DOHH2 (cell line): ENCODE measurements around the gene YPEL1.
A peak's percentile ranks its signal among the peaks of the same experiment; 100 is the strongest.

ENCODE experiments used
- H3F3A ChIP-seq: fragments of 200-600 bp; sonication (generic), shearing (Covaris generic); 2 replicates; pipeline ENCODE4 v1.6.0; 2016; ENCODE audit warnings: antibody characterized with exemption, mild to moderate bottlenecking; ENCODE audit not compliant: control insufficient read depth, insufficient read depth
- H3K27ac ChIP-seq: fragments of 200-600 bp; sonication (generic); 2 replicates; pipeline ENCODE4 v1.5.1; 2014; ENCODE audit warnings: low read depth, mild to moderate bottlenecking, low read length, moderate library complexity
- H3K27me3 ChIP-seq: fragments of 200-600 bp; sonication (generic); 2 replicates; pipeline ENCODE4 v1.6.1; 2014; ENCODE audit warnings: mild to moderate bottlenecking, low read length, mixed read lengths; ENCODE audit not compliant: control insufficient read depth
- H3K36me3 ChIP-seq: fragments of 200-600 bp; sonication (generic); 2 replicates; pipeline ENCODE4 v1.6.1; 2014; ENCODE audit warnings: mild to moderate bottlenecking, low read length, moderate library complexity, mixed read lengths; ENCODE audit not compliant: control insufficient read depth
- H3K4me1 ChIP-seq: fragments of 200-600 bp; sonication (generic); 2 replicates; pipeline ENCODE4 v1.6.1; 2014; ENCODE audit warnings: mild to moderate bottlenecking, low read length, mixed read lengths; ENCODE audit not compliant: control insufficient read depth
- H3K4me2 ChIP-seq: fragments of 200-600 bp; sonication (generic); 2 replicates; pipeline ENCODE4 v1.6.0; 2014; ENCODE audit warnings: mild to moderate bottlenecking, low read length, moderate library complexity
- H3K4me3 ChIP-seq: fragments of 200-600 bp; sonication (generic); 2 replicates; pipeline ENCODE4 v1.5.1; 2014; ENCODE audit warnings: mild to moderate bottlenecking, low read length, mixed read lengths
- H3K79me2 ChIP-seq: fragments of 200-600 bp; sonication (generic); 2 replicates; pipeline ENCODE4 v1.6.1; 2014; ENCODE audit warnings: mild to moderate bottlenecking, low read length, mixed read lengths; ENCODE audit not compliant: control insufficient read depth
- H3K9me2 ChIP-seq: fragments of 200-600 bp; sonication (generic); replicated peaks from 2 replicates; pipeline ENCODE4 v1.6.1; 2014; ENCODE audit warnings: mild to moderate bottlenecking, low read length, mixed read lengths; ENCODE audit not compliant: control insufficient read depth
- H3K9me3 ChIP-seq: fragments of 200-600 bp; sonication (generic); 2 replicates; pipeline ENCODE4 v1.6.1; 2014; ENCODE audit warnings: antibody characterized with exemption, low read length, mixed read lengths; ENCODE audit not compliant: control insufficient read depth, insufficient read depth
- H4K20me1 ChIP-seq: fragments of 200-600 bp; sonication (generic); 2 replicates; pipeline ENCODE4 v1.6.0; 2014; ENCODE audit warnings: low read depth, mild to moderate bottlenecking, antibody characterized with exemption, low read length, moderate library complexity; ENCODE audit not compliant: control insufficient read depth, insufficient read depth
- EZH2phosphoT487 ChIP-seq: fragments of 200-600 bp; sonication (generic); IDR thresholded peaks from 2 replicates; pipeline ENCODE4 v1.6.1; 2017; ENCODE audit warnings: borderline replicate concordance, mild to moderate bottlenecking, antibody characterized with exemption, low read length, moderate library complexity, mixed read lengths
- TF ChIP-seq, protein P1 (sequence below): fragments of 200-600 bp; sonication (generic); IDR thresholded peaks from one replicate; pipeline ENCODE4 v1.5.1; 2014; ENCODE audit warnings: antibody characterized with exemption, mild to moderate bottlenecking, low read depth, low read length; ENCODE audit not compliant: poor library complexity, severe bottlenecking

YPEL1 gene

GRCh38 chr22:21712751-21713427, 22.7 kb downstream of the YPEL1 start:
- no peaks in the 10 kb centered on the region for H3K27me3 ChIP-seq
- H3K36me3 ChIP-seq = no peaks in the 10 kb centered on the region
- H3K4me3 ChIP-seq = peak overlapping the region; percentile 40
- no peaks in the 10 kb centered on the region for H4K20me1 ChIP-seq
- peaks cover 8% of the 10 kb centered on the region for H3F3A ChIP-seq
- no peaks in the 10 kb centered on the region for H3K9me2 ChIP-seq
- H3K4me1 ChIP-seq = peaks cover 17% of the 10 kb centered on the region
- peak overlapping the region; percentile 54 for H3K4me2 ChIP-seq
- H3K79me2 ChIP-seq = no peaks in the 10 kb centered on the region
- H3K9me3 ChIP-seq = no peaks in the 10 kb centered on the region
- TF ChIP-seq EZH2phosphoT487 = no peak
- TF ChIP-seq, protein P1, sequence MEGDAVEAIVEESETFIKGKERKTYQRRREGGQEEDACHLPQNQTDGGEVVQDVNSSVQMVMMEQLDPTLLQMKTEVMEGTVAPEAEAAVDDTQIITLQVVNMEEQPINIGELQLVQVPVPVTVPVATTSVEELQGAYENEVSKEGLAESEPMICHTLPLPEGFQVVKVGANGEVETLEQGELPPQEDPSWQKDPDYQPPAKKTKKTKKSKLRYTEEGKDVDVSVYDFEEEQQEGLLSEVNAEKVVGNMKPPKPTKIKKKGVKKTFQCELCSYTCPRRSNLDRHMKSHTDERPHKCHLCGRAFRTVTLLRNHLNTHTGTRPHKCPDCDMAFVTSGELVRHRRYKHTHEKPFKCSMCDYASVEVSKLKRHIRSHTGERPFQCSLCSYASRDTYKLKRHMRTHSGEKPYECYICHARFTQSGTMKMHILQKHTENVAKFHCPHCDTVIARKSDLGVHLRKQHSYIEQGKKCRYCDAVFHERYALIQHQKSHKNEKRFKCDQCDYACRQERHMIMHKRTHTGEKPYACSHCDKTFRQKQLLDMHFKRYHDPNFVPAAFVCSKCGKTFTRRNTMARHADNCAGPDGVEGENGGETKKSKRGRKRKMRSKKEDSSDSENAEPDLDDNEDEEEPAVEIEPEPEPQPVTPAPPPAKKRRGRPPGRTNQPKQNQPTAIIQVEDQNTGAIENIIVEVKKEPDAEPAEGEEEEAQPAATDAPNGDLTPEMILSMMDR = peak; percentile 88
- no peak overlapping the region for H3K27ac ChIP-seq

DNA sequence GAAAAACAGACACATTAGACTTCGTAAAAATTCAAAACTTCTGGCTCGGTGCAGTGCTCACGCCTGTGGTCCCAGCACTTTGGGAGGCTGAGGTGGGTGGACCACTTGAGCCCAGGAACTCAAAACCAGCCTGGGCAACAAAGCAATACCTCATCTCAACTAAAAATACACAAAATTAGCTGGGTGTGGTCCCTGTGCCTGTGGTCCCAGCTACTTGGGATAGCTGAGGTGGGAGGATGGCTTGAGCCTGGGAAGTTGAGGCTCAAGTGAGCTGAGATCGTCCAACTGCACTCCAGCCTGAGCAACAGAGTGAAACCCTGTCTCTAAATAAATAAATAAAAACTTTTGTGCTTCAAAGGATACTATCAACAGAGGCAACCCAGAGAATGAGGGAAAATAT, 23.7 kb downstream of the YPEL1 start:
- H3K36me3 ChIP-seq = no peaks in the 10 kb centered on the region
- H3K4me3 ChIP-seq = no peak overlapping the region
- H3K9me3 ChIP-seq = no peaks in the 10 kb centered on the region
- peaks cover 7% of the 10 kb centered on the region; the same call in 1 of the 2 replicates for H3F3A ChIP-seq
- H3K9me2 ChIP-seq = no peaks in the 10 kb centered on the region
- no peak overlapping the region for H3K4me2 ChIP-seq
- H3K27me3 ChIP-seq = no peaks in the 10 kb centered on the region
- no peak overlapping the region for H3K27ac ChIP-seq
- H3K4me1 ChIP-seq = peaks cover 21% of the 10 kb centered on the region
- TF ChIP-seq, protein P1 = no peak
- H4K20me1 ChIP-seq = no peaks in the 10 kb centered on the region
- H3K79me2 ChIP-seq = no peaks in the 10 kb centered on the region

DNA sequence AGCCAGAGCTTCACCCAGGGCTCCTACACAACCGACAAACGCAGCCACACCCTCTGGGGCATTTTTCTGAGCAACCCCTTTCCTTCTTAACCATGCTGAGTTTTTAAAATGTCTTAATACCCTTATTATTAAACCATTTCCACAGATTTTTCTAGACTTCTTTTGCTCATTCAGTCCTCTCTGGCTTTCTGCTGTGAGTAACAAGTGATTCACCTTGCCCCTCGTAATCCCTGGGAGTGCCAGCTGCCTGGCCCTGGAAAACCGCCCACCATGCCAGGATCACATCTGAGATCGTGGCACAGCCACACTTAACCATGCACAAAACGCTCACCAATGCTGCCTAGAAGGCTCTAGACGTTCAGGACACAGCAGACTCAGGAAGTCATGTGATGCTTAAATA, 25.4 kb downstream of the YPEL1 start:
- Histone ChIP-seq H3K79me2 (no peaks in the 10 kb centered on the region), H3K9me3 (no peaks in the 10 kb centered on the region), H3K4me1 (peaks cover 21% of the 10 kb centered on the region), H4K20me1 (no peaks in the 10 kb centered on the region), H3K36me3 (no peaks in the 10 kb centered on the region), H3K4me3 (no peak overlapping the region), H3F3A (peaks cover 7% of the 10 kb centered on the region; the same call in 1 of the 2 replicates), H3K27me3 (no peaks in the 10 kb centered on the region), H3K4me2 (no peak overlapping the region), H3K9me2 (no peaks in the 10 kb centered on the region), H3K27ac (no peak overlapping the region)
- TF ChIP-seq, protein P1 = no peak
- TF ChIP-seq EZH2phosphoT487 = no peak
